Tibial artery (tissue), 4 donors: ENCODE results near the gene CAMK2B.

Experiments used
- DNase-seq, 2 donors: peaks; one replicate each; pipeline ENCODE4 v3.0.0-alpha.2; 2019
- H3K27ac ChIP-seq, 2 donors: fragments of 200-600 bp; sonication (generic) in 1 of 2; 1 replicate in 1 of 2; 2 replicates in 1 of 2; pipeline ENCODE4 v1.5.1; 2018 to 2019; ENCODE audit warnings: mild to moderate bottlenecking in 1 of 2
- H3K27me3 ChIP-seq, 2 donors: fragments of 200-600 bp; sonication (generic) in 1 of 2; one replicate each; pipeline versions ENCODE4 v1.5.1 to v1.6.0; 2016 to 2019
- H3K36me3 ChIP-seq, 3 donors: fragments of 200-600 bp; sonication (generic) in 2 of 3; one replicate each; pipeline ENCODE4 v1.5.1; 2016 to 2019; ENCODE audit warnings: mild to moderate bottlenecking in 2 of 3
- H3K4me1 ChIP-seq, 4 donors: fragments of 200-600 bp; sonication (generic) in 2 of 4; 1 replicate in 3 of 4; 2 replicates in 1 of 4; pipeline ENCODE4 v1.5.1; 2016 to 2019
- H3K4me3 ChIP-seq, 2 donors: fragments of 200-600 bp; sonication (generic) in 1 of 2; 1 replicate in 1 of 2; 2 replicates in 1 of 2; pipeline ENCODE4 v1.5.1; 2018 to 2019; ENCODE audit warnings: mild to moderate bottlenecking in 2 of 2
- H3K9me3 ChIP-seq, 3 donors: fragments of 200-600 bp; sonication (generic) in 1 of 3; one replicate each; pipeline ENCODE4 v1.5.1; 2016 to 2019
- CTCF ChIP-seq, 2 experiments: fragments of 200-600 bp in 1 of 2; fragments of 450-650 bp in 1 of 2; IDR thresholded peaks; one replicate each; pipeline ENCODE4 v1.5.1; 2017 to 2019; ENCODE audit warnings: antibody characterized with exemption in 2 of 2, mild to moderate bottlenecking in 1 of 2, moderate library complexity in 1 of 2
- intact Hi-C: fragments of 100-400 bp; cut with DNase I; formaldehyde crosslinking; loops from one replicate; pipeline ENCODE4 v1.15.0; 2023; ENCODE audit warnings: low total_unique reads

The CAMK2B gene

DNA sequence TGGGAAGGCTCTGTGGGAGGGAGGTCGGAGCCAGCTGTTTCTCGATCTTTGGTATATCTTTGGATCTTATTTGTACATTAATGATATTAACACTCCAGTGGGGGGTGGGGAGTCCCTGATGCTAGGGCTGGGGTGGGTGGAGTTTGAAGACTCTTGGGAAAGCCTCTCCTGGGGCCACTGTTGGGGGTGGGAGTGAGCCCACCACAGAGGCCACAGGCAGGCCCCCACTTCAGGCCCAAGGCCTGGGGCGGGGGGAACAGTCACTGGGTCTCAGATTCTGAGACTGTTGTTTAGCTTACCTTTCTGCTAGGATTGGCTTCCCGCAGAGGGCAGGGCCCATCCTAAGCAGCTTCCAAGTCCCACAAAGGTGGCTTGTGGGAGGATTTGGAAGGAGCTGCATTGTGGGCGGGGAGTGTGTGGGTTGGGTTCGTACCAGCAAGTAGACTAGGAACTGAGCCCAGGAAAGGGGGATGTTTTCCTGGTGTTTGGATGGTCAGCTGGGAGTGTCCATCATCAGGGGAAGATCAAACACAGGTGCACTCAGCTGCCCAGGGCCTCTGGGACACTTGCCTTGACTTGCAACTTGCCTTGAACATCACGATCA lies 112.7 kb downstream of the CAMK2B start:
- DNase-seq = no peak
- intact Hi-C loops = no loop called here
- no peak overlapping the region for H3K27ac ChIP-seq
- peaks cover 0 to 4% of the 10 kb centered on the region in 2 donors for H3K27me3 ChIP-seq
- no peak for TF ChIP-seq CTCF (IDR thresholded peaks at IDR 0.05)
- H3K9me3 ChIP-seq = no peaks in the 10 kb centered on the region
- peaks cover 55 to 73% (median 57%) of the 10 kb centered on the region in 3 donors for H3K36me3 ChIP-seq
- no peaks in the 10 kb centered on the region for H3K4me1 ChIP-seq
- H3K4me3 ChIP-seq = no peak overlapping the region

DNA sequence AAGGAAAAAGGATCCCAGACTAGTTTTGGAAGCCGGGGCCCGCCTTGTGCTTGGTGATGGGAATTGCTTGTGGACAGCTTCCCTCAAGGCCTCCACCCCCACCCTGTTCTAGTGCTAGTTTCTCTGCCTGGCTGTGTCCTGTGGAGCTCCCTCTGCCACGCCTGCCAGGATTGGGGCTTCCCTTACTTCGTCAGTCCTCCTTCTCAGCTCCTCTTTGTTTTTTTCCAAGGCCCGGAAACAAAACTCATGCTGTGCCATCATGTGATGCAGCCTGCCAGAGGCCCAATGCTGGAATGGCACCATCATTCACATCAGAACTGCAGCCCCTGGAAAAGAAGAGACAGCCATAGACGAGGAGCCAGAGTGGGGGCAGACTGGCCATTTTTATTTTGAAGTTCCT lies 113.4 kb downstream of the CAMK2B start:
- Histone ChIP-seq H3K27ac (no peak overlapping the region), H3K36me3 (peaks cover 62 to 80% (median 64%) of the 10 kb centered on the region in 3 donors), H3K9me3 (no peaks in the 10 kb centered on the region), H3K27me3 (no peaks in the 10 kb centered on the region), H3K4me3 (no peak overlapping the region), H3K4me1 (no peaks in the 10 kb centered on the region)
- DNase-seq = peak in 1 of 2 donors; percentile 35
- intact Hi-C loops = no loop called here
- no peak for TF ChIP-seq CTCF (IDR thresholded peaks at IDR 0.05)

DNA sequence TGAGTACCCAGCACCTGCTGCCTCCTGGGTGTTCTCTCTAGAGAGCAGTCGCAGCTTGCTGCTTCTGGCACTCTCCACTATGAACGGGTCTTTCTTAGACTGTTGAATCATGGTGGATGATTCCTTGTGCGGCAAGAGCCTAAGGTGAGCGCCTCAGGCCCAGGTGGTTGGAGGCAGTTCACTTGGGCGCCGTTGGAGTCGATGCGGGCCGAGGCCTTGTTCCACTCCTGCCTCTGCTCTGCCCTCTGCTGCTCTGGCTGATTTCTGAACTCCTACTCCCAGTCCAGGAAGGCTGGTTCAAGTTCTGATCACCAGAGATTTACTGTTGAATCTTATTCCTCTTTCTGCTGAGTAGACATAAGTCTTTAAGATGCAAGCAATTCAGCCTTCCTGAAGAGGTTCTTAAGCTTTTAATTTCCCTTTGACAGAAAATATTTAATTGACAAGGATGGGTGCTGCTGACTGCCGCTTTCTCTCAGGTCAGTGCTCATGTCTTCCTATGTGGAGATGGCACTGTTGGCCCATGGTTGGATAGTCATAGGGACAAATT lies 114.2 kb downstream of the CAMK2B start:
- peaks cover 70 to 88% (median 72%) of the 10 kb centered on the region in 3 donors for H3K36me3 ChIP-seq
- intact Hi-C loops = no loop called here
- no peak overlapping the region for H3K27ac ChIP-seq
- H3K9me3 ChIP-seq = no peaks in the 10 kb centered on the region
- peak in 1 of 2 donors; percentile 37 for DNase-seq
- no peaks in the 10 kb centered on the region for H3K27me3 ChIP-seq
- no peak overlapping the region for H3K4me3 ChIP-seq
- no peaks in the 10 kb centered on the region for H3K4me1 ChIP-seq
- TF ChIP-seq CTCF (IDR thresholded peaks at IDR 0.05) = no peak

DNA sequence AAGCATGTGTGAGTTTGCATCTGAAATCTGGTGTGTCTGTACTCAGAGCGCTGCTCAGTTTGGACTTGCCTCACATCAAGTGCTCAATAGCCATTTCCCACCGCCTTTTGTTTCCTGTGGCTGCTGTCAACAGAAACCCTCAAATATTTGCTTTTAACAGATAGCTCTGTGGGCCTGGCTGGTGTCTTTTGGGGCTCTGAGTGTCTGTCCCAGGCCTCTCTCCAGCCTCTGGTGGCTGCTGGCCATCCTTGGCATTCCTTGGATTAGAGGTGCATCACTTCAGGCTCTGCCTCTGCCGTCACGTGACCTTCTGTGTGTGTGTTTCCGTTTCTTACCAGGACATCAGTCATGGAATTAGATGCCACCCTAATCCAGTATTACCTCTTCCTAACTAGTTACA lies 115.3 kb downstream of the CAMK2B start:
- peaks cover 70 to 99% (median 83%) of the 10 kb centered on the region in 3 donors for H3K36me3 ChIP-seq
- H3K27ac ChIP-seq = no peak overlapping the region
- no peaks in the 10 kb centered on the region for H3K4me1 ChIP-seq
- H3K4me3 ChIP-seq = no peak overlapping the region
- intact Hi-C loops = no loop called here
- no peaks in the 10 kb centered on the region for H3K27me3 ChIP-seq
- H3K9me3 ChIP-seq = no peaks in the 10 kb centered on the region
- no peak for TF ChIP-seq CTCF (IDR thresholded peaks at IDR 0.05)
- no peak for DNase-seq

GRCh38 chr7:44208085-44208484 lies 117.3 kb downstream of the CAMK2B start:
- Histone ChIP-seq H3K27me3 (no peaks in the 10 kb centered on the region), H3K36me3 (peaks cover 74 to 94% (median 87%) of the 10 kb centered on the region in 3 donors), H3K4me1 (no peaks in the 10 kb centered on the region), H3K4me3 (no peak overlapping the region), H3K27ac (no peak overlapping the region), H3K9me3 (no peaks in the 10 kb centered on the region)
- intact Hi-C loops = no loop called here
- TF ChIP-seq CTCF (IDR thresholded peaks at IDR 0.05) = no peak
- DNase-seq = no peak
